Measurements from ENCODE around the gene MAL. TPM values are rescaled to one million over a fixed set of nuclear protein-coding genes. Genes with fewer than 3 reads are reported as not detected.

The MAL gene
- total and polyA plus RNA-seq, 2 of the 4 experiments (the other 2 are of a cell fraction) = not detected

DNA sequence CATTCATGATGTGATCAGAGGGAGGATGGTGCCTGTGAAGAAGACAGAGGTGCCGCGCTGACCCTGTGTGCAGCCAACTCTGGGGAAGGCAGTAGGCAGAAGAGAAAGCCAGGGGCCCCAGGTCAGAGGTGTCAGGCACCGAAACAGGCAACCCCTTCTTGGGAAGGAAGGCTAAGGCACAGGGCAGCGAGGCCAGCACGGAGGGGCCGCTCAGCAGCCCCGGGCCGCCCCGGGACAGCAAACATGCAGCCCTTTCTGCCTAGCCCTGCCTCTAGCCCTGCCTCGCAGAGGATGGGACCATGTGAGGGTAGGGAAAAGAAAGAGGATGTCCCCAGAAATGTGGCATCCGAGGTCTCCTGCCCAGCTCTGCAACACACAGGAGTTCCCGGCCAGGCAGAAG, 7.7 kb upstream of the MAL start:
- no peak overlapping the region for H2BK5ac ChIP-seq (ENCODE audit: low read depth, low read length, poor library complexity, severe bottlenecking)
- intact Hi-C loops (cut with micrococcal nuclease) (no loop called here), in situ Hi-C loops (cut with MboI; ENCODE audit: low sequenced_read_pairs) (no loop called here), dilution Hi-C loops (cut with HindIII; ENCODE audit: low sequenced_read_pairs, unreplicated experiment) (no loop called here)
- H3K14ac ChIP-seq (replicated peaks; ENCODE audit: low read depth, low read length) = no peak overlapping the region
- no peak overlapping the region for H3K56ac ChIP-seq (ENCODE audit: extremely low read depth, insufficient read depth, low read length)
- H2BK15ac ChIP-seq (ENCODE audit: low read depth, low read length) = no peak overlapping the region
- H2AFZ ChIP-seq (replicated peaks; ENCODE audit: low read length, poor library complexity) = no peak overlapping the region
- no peak overlapping the region for H3K23ac ChIP-seq (ENCODE audit: low read depth, low read length)
- H2AK9ac ChIP-seq (replicated peaks; ENCODE audit: low read depth, low read length, poor library complexity) = no peak overlapping the region
- no peak overlapping the region for H2BK20ac ChIP-seq (ENCODE audit: low read depth, low read length)
- TF ChIP-seq RAD21 (IDR thresholded peaks at IDR 0.05; ENCODE audit: low read length) = no peak
- TF ChIP-seq MAFK (IDR thresholded peaks at IDR 0.05; ENCODE audit: low read depth, low read length) = no peak
- no peak for TF ChIP-seq MAZ (IDR thresholded peaks at IDR 0.05; ENCODE audit: borderline replicate concordance, low read depth, low read length)
- TF ChIP-seq RCOR1 (IDR thresholded peaks at IDR 0.05; ENCODE audit: insufficient replicate concordance, low read length) = no peak
- TF ChIP-seq, protein P1, sequence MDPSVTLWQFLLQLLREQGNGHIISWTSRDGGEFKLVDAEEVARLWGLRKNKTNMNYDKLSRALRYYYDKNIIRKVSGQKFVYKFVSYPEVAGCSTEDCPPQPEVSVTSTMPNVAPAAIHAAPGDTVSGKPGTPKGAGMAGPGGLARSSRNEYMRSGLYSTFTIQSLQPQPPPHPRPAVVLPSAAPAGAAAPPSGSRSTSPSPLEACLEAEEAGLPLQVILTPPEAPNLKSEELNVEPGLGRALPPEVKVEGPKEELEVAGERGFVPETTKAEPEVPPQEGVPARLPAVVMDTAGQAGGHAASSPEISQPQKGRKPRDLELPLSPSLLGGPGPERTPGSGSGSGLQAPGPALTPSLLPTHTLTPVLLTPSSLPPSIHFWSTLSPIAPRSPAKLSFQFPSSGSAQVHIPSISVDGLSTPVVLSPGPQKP (IDR thresholded peaks at IDR 0.05; ENCODE audit: borderline replicate concordance, low read depth, low read length) = no peak
- TF ChIP-seq MXI1 (IDR thresholded peaks at IDR 0.05; ENCODE audit: borderline replicate concordance, low read depth, low read length) = no peak
- H3K27me3 ChIP-seq (ENCODE audit: control insufficient read depth, insufficient read depth, low read length) = peaks cover 50% of the 10 kb centered on the region; the same call in 1 of the 2 replicates
- WGBS, 2 experiments (ENCODE audit: extremely low coverage in 2 of 2, insufficient read length in 1 of 2) = 78% methylated on average over 3 of the region's 12 CpGs; no CpG with 5 or more reads in 1 of the 2 experiments
- no peak overlapping the region for H3K4me2 ChIP-seq (ENCODE audit: low read depth, low read length)
- H4K20me1 ChIP-seq (ENCODE audit: insufficient read depth, low read length) = no peaks in the 10 kb centered on the region
- no peaks in the 10 kb centered on the region for H3K9me1 ChIP-seq (ENCODE audit: insufficient read depth, low read length)
- H3K4ac ChIP-seq (ENCODE audit: low read depth, low read length) = no peak overlapping the region
- H4K91ac ChIP-seq (ENCODE audit: insufficient read depth, low read depth, low read length) = no peak overlapping the region
- no peak overlapping the region for H2AK5ac ChIP-seq (ENCODE audit: low read depth, low read length)
- ATAC-seq (ENCODE audit: low read depth) = no peak
- H3K4me3 ChIP-seq (ENCODE audit: insufficient read depth, low read depth, low read length) = no peak overlapping the region
- H2BK120ac ChIP-seq (ENCODE audit: low read depth, low read length) = no peak overlapping the region
- no TSS peak for BruUV-seq (replicated peaks)
- H3K27ac ChIP-seq (ENCODE audit: insufficient read depth, low read length) = no peak overlapping the region
- no peaks in the 10 kb centered on the region for H3K79me1 ChIP-seq (ENCODE audit: low read depth in 1 of 2, low read length in 2 of 2)
- no peak overlapping the region for H4K5ac ChIP-seq (ENCODE audit: low read depth, low read length)
- H4K8ac ChIP-seq (ENCODE audit: low read depth in 2 of 2, low read length in 2 of 2) = no peak overlapping the region
- CTCF ChIA-PET = no interaction called here
- H3K9ac ChIP-seq (ENCODE audit: low read depth, low read length) = no peak overlapping the region
- no peak overlapping the region for H3K18ac ChIP-seq (ENCODE audit: low read depth, low read length)
- DNase-seq = no peak
- no peaks in the 10 kb centered on the region for H3K36me3 ChIP-seq (ENCODE audit: control insufficient read depth, insufficient read depth, low read length)
- H3K9me3 ChIP-seq (ENCODE audit: control insufficient read depth, insufficient read depth, low read length) = no peaks in the 10 kb centered on the region
- no peaks in the 10 kb centered on the region for H3K4me1 ChIP-seq (ENCODE audit: control insufficient read depth, insufficient read depth, low read length)
- POLR2A ChIA-PET (ENCODE audit: unreplicated experiment) = no interaction called here

Data from IMR-90 (cell line).